TTC549 (cell line): Measurements from ENCODE around the gene DRAP1.
A peak's percentile ranks its signal among the peaks of the same experiment; 100 is the strongest.
"Not testable (repeated sequence)": the region's sequence is repeated elsewhere in the genome, so short reads cannot be mapped to it uniquely, and the experiment has no call there.

Experiments used
- FAIRE-seq: peaks from 2 replicates; lab custom pipeline; 2012; peaks lifted over from hg19 to GRCh38; lab: Jason Lieb, UNC

Gene DRAP1

GRCh38 chr11:65934014-65934413 lies 14.8 kb downstream of the DRAP1 start:
- FAIRE-seq: no peak

- no peak for FAIRE-seq
Measured at GRCh38 chr11:65937766-65938165, 18.5 kb downstream of the DRAP1 start.

- no peak for FAIRE-seq
Measured at GRCh38 chr11:65941720-65942310, 22.6 kb downstream of the DRAP1 start.

- no peak for FAIRE-seq
Measured at GRCh38 chr11:65942531-65942930, 23.3 kb downstream of the DRAP1 start.

- FAIRE-seq: no peak
Measured at GRCh38 chr11:65944191-65944590, 25.0 kb downstream of the DRAP1 start.

- no peak for FAIRE-seq
Measured at GRCh38 chr11:65944767-65945166, 25.5 kb downstream of the DRAP1 start.

GRCh38 chr11:65945430-65945911 lies 26.2 kb downstream of the DRAP1 start, which contains the start of gene TSGA10IP:
TSS of gene TSGA10IP (plus strand) at chr11:65945480. CDS start at chr11:65945676, 196 bp downstream.
- FAIRE-seq: no peak

- no peak for FAIRE-seq
Measured at GRCh38 chr11:65945941-65946558, 26.8 kb downstream of the DRAP1 start.

- no peak for FAIRE-seq
Measured at GRCh38 chr11:65946655-65947054, 27.4 kb downstream of the DRAP1 start.

- FAIRE-seq: no peak
Measured at GRCh38 chr11:65947133-65947532, 27.9 kb downstream of the DRAP1 start.

GRCh38 chr11:65947603-65948125 lies 28.4 kb downstream of the DRAP1 start:
- FAIRE-seq: no peak

GRCh38 chr11:65950711-65951110 lies 31.5 kb downstream of the DRAP1 start:
- not testable (repeated sequence) for FAIRE-seq

GRCh38 chr11:65951641-65952040 lies 32.4 kb downstream of the DRAP1 start:
- not testable (repeated sequence) for FAIRE-seq

- FAIRE-seq: no peak
Measured at GRCh38 chr11:65952052-65952521, 32.9 kb downstream of the DRAP1 start.

- no peak for FAIRE-seq
Measured at GRCh38 chr11:65953471-65953870, 34.2 kb downstream of the DRAP1 start.

GRCh38 chr11:65954771-65955170 lies 35.5 kb downstream of the DRAP1 start:
- FAIRE-seq: no peak

- FAIRE-seq: no peak
Measured at GRCh38 chr11:65958291-65958690, 39.1 kb downstream of the DRAP1 start.

GRCh38 chr11:65958774-65959420 lies 39.7 kb downstream of the DRAP1 start:
- no peak for FAIRE-seq

GRCh38 chr11:65960824-65961266 lies 41.6 kb downstream of the DRAP1 start:
- FAIRE-seq: no peak

GRCh38 chr11:65961267-65962140 lies 42.3 kb downstream of the DRAP1 start, which contains the start of gene SART1:
TSS of gene SART1 (plus strand) at chr11:65961734. CDS start at chr11:65961781, 47 bp downstream.
- peak; percentile 83 for FAIRE-seq

GRCh38 chr11:65962141-65962564 lies 42.9 kb downstream of the DRAP1 start:
- no peak for FAIRE-seq

GRCh38 chr11:65964906-65965305 lies 45.7 kb downstream of the DRAP1 start:
- FAIRE-seq: no peak
